Caco-2 (cell line): ENCODE results near the gene RING1. TPM values are rescaled to one million over a fixed set of nuclear protein-coding genes. Genes with fewer than 3 reads are reported as not detected.

Source experiments
- BruUV-seq: library from RNA; stranded (reverse); fragments of 400-500 nt; replicated peaks from 2 replicates; lab custom pipeline; 2021; lab: Mats Ljungman, UMichigan
- CTCF ChIA-PET: fragments of 300-600 bp; sonication (Branson Sonifier 250); formaldehyde crosslinking; loops from one replicate; lab custom pipeline; 2022; ENCODE audit warnings: antibody characterized with exemption; lab: Charles Lee
- POLR2A ChIA-PET: fragments of 300-600 bp; sonication (Branson Sonifier 250); formaldehyde crosslinking; loops from one replicate; lab custom pipeline; 2022; ENCODE audit warnings: antibody characterized with exemption; lab: Charles Lee
- DNase-seq, 2 experiments: peaks; one replicate each; pipeline versions ENCODE4 v3.0.0 to v3.0.0-alpha.2; 2020 to 2022
- H3K27me3 ChIP-seq: replicated peaks from 2 replicates; pipeline ENCODE4 v1.6.0; 2011; ENCODE audit warnings: low read length; ENCODE audit not compliant: control insufficient read depth, insufficient read depth
- H3K36me3 ChIP-seq: 2 replicates; pipeline ENCODE4 v1.5.1; 2011; ENCODE audit warnings: low read length; ENCODE audit not compliant: control insufficient read depth, insufficient read depth
- H3K4me1 ChIP-seq: fragments of 250-450 bp; sonication (Bioruptor Pico); 2 replicates; pipeline ENCODE4 v1.5.1; 2020; ENCODE audit warnings: mild to moderate bottlenecking
- H3K4me3 ChIP-seq: 2 replicates; pipeline ENCODE4 v1.5.1; 2011; ENCODE audit warnings: low read depth, mild to moderate bottlenecking, control low read depth, low read length
- H3K9me3 ChIP-seq: fragments of 250-450 bp; sonication (Bioruptor Pico); 2 replicates; pipeline ENCODE4 v1.5.1; 2020; ENCODE audit warnings: mild to moderate bottlenecking, moderate library complexity
- H3K27ac Mint-ChIP-seq: one replicate; pipeline ENCODE4 v1.8.0; 2022; ENCODE audit warnings: mixed read lengths; ENCODE audit not compliant: unreplicated experiment
- H3K27me3 Mint-ChIP-seq: one replicate; pipeline ENCODE4 v1.8.0; 2022; ENCODE audit warnings: mixed read lengths; ENCODE audit not compliant: insufficient read depth, unreplicated experiment
- H3K36me3 Mint-ChIP-seq: one replicate; pipeline ENCODE4 v1.8.0; 2022; ENCODE audit warnings: mild to moderate bottlenecking, mixed read lengths; ENCODE audit not compliant: insufficient read depth, unreplicated experiment
- H3K4me1 Mint-ChIP-seq: one replicate; pipeline ENCODE4 v1.8.0; 2022; ENCODE audit warnings: low read depth, mixed read lengths; ENCODE audit not compliant: unreplicated experiment
- H3K4me3 Mint-ChIP-seq: one replicate; pipeline ENCODE4 v1.8.0; 2022; ENCODE audit warnings: mild to moderate bottlenecking, moderate library complexity, mixed read lengths; ENCODE audit not compliant: unreplicated experiment
- H3K9me3 Mint-ChIP-seq: one replicate; pipeline ENCODE4 v1.8.0; 2022; ENCODE audit warnings: mixed read lengths; ENCODE audit not compliant: unreplicated experiment
- intact Hi-C: fragments of 100-400 bp; cut with micrococcal nuclease; formaldehyde crosslinking; loops from one replicate; pipeline ENCODE4 v1.10.0; 2022; ENCODE audit not compliant: unreplicated experiment
- total RNA-seq: library from RNA; stranded (reverse); gene quantifications from 2 replicates; pipeline ENCODE4 v1.2.3, GENCODE V29; 2022
- TF ChIP-seq, protein P1 (sequence below), 2 experiments: fragments of 200-600 bp in 1 of 2; IDR thresholded peaks; 1 replicate in 1 of 2; 2 replicates in 1 of 2; pipeline versions ENCODE4 v1.5.1 to v1.8.0; 2011 to 2022; ENCODE audit warnings: antibody characterized with exemption in 1 of 2, control low read depth in 1 of 2, inconsistent platforms in 1 of 2, low read depth in 1 of 2, low read length in 1 of 2, mild to moderate bottlenecking in 1 of 2, moderate library complexity in 1 of 2; ENCODE audit not compliant: insufficient read depth in 1 of 2, severe bottlenecking in 1 of 2, unreplicated experiment in 1 of 2

Gene RING1
- total RNA-seq, 1 experiment from 2014 or later: 32.0 TPM

DNA sequence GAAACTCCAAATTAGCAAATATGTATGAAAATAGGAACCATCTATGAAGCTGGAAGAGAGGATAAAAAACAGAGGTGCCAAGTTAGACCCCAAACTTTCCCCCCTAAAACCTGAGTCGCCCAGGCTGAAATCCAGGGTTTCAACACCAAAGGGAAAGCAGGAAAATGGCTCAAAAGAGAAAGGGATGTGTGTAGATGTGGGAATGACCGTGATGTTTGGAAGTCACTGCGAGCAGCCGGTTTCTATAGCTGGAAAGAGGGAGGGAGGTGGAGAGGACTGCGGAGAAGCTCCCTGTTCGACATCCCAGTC, 4.5 kb downstream of the RING1 start:
- no peaks in the 10 kb centered on the region for H3K9me3 Mint-ChIP-seq
- H3K27ac Mint-ChIP-seq: no peak overlapping the region
- no peaks in the 10 kb centered on the region for H3K9me3 ChIP-seq
- peaks cover 4% of the 10 kb centered on the region; the same call in 1 of the 2 replicates for H3K36me3 ChIP-seq
- peaks cover 21% of the 10 kb centered on the region for H3K4me1 Mint-ChIP-seq
- peak overlapping the region; percentile 26 for H3K4me3 ChIP-seq
- intact Hi-C loops: no loop called here
- H3K4me3 Mint-ChIP-seq: peak overlapping the region; percentile 72
- 0 out of 2 replicates have a peak, but pooled peaks cover 4% of the 10 kb centered on the region for H3K4me1 ChIP-seq
- DNase-seq: no peak
- H3K36me3 Mint-ChIP-seq: peaks cover 32% of the 10 kb centered on the region
- CTCF ChIA-PET: interaction anchor here (0.6 to 0.8 kb wide), 2 partner anchors 35 to 247 kb away, joined by 3 to 4 read pairs; no protein-coding TSS in a partner anchor
- TF ChIP-seq, protein P1, sequence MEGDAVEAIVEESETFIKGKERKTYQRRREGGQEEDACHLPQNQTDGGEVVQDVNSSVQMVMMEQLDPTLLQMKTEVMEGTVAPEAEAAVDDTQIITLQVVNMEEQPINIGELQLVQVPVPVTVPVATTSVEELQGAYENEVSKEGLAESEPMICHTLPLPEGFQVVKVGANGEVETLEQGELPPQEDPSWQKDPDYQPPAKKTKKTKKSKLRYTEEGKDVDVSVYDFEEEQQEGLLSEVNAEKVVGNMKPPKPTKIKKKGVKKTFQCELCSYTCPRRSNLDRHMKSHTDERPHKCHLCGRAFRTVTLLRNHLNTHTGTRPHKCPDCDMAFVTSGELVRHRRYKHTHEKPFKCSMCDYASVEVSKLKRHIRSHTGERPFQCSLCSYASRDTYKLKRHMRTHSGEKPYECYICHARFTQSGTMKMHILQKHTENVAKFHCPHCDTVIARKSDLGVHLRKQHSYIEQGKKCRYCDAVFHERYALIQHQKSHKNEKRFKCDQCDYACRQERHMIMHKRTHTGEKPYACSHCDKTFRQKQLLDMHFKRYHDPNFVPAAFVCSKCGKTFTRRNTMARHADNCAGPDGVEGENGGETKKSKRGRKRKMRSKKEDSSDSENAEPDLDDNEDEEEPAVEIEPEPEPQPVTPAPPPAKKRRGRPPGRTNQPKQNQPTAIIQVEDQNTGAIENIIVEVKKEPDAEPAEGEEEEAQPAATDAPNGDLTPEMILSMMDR (IDR thresholded peaks at IDR 0.05; ENCODE audit: insufficient read depth in 1 of 2, low read depth in 1 of 2, low read length in 1 of 2, severe bottlenecking in 1 of 2, unreplicated experiment in 1 of 2): no peak
- POLR2A ChIA-PET: no interaction called here
- peaks cover 12% of the 10 kb centered on the region for H3K27me3 Mint-ChIP-seq
- no peaks in the 10 kb centered on the region for H3K27me3 ChIP-seq
- no TSS peak for BruUV-seq

DNA sequence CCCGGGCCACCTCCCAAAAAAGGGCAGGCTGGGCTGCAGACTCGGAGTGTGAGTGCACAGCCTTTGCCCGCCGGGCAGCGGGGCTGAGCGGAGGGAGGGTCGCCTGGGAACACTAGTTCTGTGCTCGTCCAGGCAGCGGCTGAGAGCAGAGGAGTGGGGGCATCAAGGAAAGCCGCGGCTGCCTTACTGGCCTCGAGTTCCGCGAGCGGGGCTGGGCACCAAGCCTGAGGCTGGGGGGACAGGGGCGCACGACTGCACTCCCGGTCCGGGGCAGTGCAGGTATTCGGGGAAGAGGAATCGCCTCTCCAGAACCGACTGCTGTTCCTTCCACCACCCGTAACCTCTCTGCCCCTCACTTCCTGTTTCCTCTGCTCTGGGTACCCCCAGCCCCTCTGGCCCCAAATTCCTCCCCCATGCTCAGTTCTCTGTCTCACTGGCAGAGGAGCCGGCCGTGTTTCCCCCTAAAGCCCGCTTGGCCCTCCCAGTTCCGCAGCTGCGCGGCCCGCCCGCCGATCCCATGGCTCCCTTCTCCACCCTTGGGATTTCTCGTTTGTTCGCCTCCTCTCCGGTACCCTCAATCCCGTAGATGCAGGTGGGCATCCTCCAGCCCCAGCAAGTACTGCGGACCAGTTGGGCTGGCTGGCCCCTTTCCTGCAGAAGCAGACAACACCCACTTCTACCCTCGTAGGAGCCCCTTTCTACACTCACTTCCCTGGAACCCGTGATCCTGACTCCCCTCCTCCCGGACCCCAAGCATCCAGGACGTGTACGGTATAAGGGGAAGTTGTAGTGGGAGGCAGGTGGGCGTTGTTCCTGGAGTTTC, 5.1 kb downstream of the RING1 start:
- TF ChIP-seq, protein P1 (IDR thresholded peaks at IDR 0.05; ENCODE audit: insufficient read depth in 1 of 2, low read depth in 1 of 2, low read length in 1 of 2, severe bottlenecking in 1 of 2, unreplicated experiment in 1 of 2): no peak
- peak overlapping the region; percentile 72 for H3K4me3 Mint-ChIP-seq
- peaks cover 12% of the 10 kb centered on the region for H3K27me3 Mint-ChIP-seq
- 0 out of 2 replicates have a peak, but pooled peaks cover 4% of the 10 kb centered on the region for H3K4me1 ChIP-seq
- CTCF ChIA-PET: interaction anchor here (0.6 to 0.8 kb wide), 2 partner anchors 35 to 248 kb away, joined by 3 to 4 read pairs; no protein-coding TSS in a partner anchor
- DNase-seq: no peak
- H3K4me1 Mint-ChIP-seq: peaks cover 21% of the 10 kb centered on the region
- POLR2A ChIA-PET: no interaction called here
- H3K36me3 ChIP-seq: peaks cover 4% of the 10 kb centered on the region; the same call in 1 of the 2 replicates
- H3K27me3 ChIP-seq: no peaks in the 10 kb centered on the region
- no peaks in the 10 kb centered on the region for H3K9me3 Mint-ChIP-seq
- no peaks in the 10 kb centered on the region for H3K9me3 ChIP-seq
- intact Hi-C loops: no loop called here
- BruUV-seq: no TSS peak
- no peak overlapping the region for H3K27ac Mint-ChIP-seq
- peaks cover 27% of the 10 kb centered on the region for H3K36me3 Mint-ChIP-seq
- H3K4me3 ChIP-seq: peak overlapping the region; percentile 26

DNA sequence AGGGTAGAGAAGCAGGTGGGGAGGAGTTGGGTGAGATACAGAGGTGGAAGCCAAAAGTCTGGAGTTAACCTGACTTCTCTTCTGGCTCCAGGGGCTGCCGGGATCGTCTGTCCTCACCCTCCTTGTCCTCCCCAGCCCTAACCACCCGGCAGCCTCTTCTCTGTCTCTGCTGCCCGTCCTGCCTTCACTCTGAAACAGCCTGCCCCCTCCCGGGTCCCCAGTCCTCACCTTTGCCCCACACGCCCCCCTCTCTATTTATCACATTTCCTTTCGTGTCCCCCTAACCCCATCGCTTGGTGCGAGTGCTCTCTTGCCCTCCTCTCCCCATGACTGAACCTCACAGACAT, 5.7 kb downstream of the RING1 start:
- no TSS peak for BruUV-seq
- H3K36me3 Mint-ChIP-seq: peaks cover 21% of the 10 kb centered on the region
- intact Hi-C loops: no loop called here
- H3K36me3 ChIP-seq: peaks cover 4% of the 10 kb centered on the region; the same call in 1 of the 2 replicates
- H3K9me3 Mint-ChIP-seq: no peaks in the 10 kb centered on the region
- 0 out of 2 replicates have a peak, but pooled peaks cover 4% of the 10 kb centered on the region for H3K4me1 ChIP-seq
- no peak for DNase-seq
- peaks cover 12% of the 10 kb centered on the region for H3K27me3 Mint-ChIP-seq
- no peak overlapping the region for H3K27ac Mint-ChIP-seq
- H3K4me3 ChIP-seq: no peak overlapping the region
- H3K4me1 Mint-ChIP-seq: peaks cover 21% of the 10 kb centered on the region
- H3K27me3 ChIP-seq: no peaks in the 10 kb centered on the region
- H3K4me3 Mint-ChIP-seq: peak overlapping the region; percentile 72
- ChIA-PET CTCF (no interaction called here), POLR2A (no interaction called here)
- TF ChIP-seq, protein P1 (IDR thresholded peaks at IDR 0.05; ENCODE audit: insufficient read depth in 1 of 2, low read depth in 1 of 2, low read length in 1 of 2, severe bottlenecking in 1 of 2, unreplicated experiment in 1 of 2): no peak
- no peaks in the 10 kb centered on the region for H3K9me3 ChIP-seq
